ENCODE measurements around the gene CATSPERE.

DNA sequence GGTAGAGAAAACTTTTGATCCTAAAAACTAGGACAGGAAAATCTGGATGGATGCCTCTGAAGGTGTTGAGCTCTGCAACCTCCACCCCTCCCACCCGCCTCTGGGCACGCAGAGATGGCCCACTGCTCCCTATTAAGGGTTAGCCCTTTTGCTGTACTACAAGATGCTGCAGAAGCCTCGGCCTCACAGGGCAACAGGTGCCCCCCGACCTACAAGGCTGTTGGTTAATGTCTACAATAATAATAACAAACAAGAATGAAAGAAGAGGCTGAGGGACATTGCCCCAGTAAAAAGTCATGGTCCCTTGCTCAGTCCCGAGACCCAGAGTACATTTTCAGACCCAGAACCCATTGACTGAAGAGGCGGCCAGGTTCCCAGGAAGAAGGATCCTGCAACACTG, 184.3 kb downstream of the CATSPERE start:
- TF ChIP-seq FOXM1 (IDR thresholded peaks at IDR 0.05; ENCODE audit: borderline replicate concordance, low read depth) = no peak
- TF ChIP-seq REST (IDR thresholded peaks at IDR 0.05; ENCODE audit: low read depth) = no peak
- no peak for TF ChIP-seq TCF12 (IDR thresholded peaks at IDR 0.05; ENCODE audit: low read depth)
- TF ChIP-seq MAX (IDR thresholded peaks at IDR 0.05) = no peak
- TF ChIP-seq, protein P1, sequence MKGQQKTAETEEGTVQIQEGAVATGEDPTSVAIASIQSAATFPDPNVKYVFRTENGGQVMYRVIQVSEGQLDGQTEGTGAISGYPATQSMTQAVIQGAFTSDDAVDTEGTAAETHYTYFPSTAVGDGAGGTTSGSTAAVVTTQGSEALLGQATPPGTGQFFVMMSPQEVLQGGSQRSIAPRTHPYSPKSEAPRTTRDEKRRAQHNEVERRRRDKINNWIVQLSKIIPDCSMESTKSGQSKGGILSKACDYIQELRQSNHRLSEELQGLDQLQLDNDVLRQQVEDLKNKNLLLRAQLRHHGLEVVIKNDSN (IDR thresholded peaks at IDR 0.05) = no peak
- TF ChIP-seq EGR1 (IDR thresholded peaks at IDR 0.05) = no peak
- no peak for TF ChIP-seq YY1 (IDR thresholded peaks at IDR 0.05; ENCODE audit: low read depth)

Data from Ishikawa (cell line).